Left lung (tissue), 10 donors: ENCODE measurements around the gene KRT33B. TPM values are rescaled to one million over a fixed set of nuclear protein-coding genes. Genes with fewer than 3 reads are reported as not detected.

Source experiments
- ATAC-seq: fragments of 200-7000 bp; cut with Tn5 transposase; one replicate; pipeline ENCODE4 v1.9.1; 2020; ENCODE audit warnings: moderate library complexity
- DNase-seq, 4 donors: peaks; one replicate each; pipeline ENCODE4 v3.0.0-alpha.2; 2013 to 2020
- H3K27ac ChIP-seq, 2 donors: fragments of 200-600 bp; sonication (generic) in 1 of 2; one replicate each; pipeline versions ENCODE4 v1.5.0 to v1.8.0; 2020 to 2021
- H3K27me3 ChIP-seq, 2 donors: fragments of 200-600 bp; sonication (generic) in 1 of 2; one replicate each; pipeline versions ENCODE4 v1.5.0 to v1.8.0; 2020 to 2021
- H3K36me3 ChIP-seq, 2 donors: fragments of 200-600 bp; sonication (generic) in 1 of 2; one replicate each; pipeline versions ENCODE4 v1.5.0 to v1.8.0; 2020 to 2021
- H3K4me1 ChIP-seq, 2 donors: fragments of 200-600 bp; one replicate each; pipeline ENCODE4 v1.8.0; 2021
- H3K4me3 ChIP-seq, 2 donors: fragments of 200-600 bp; sonication (generic) in 1 of 2; one replicate each; pipeline versions ENCODE4 v1.5.0 to v1.8.0; 2020 to 2021; ENCODE audit warnings: mild to moderate bottlenecking in 1 of 2
- H3K9me3 ChIP-seq, 2 donors: fragments of 200-600 bp; sonication (generic) in 1 of 2; one replicate each; pipeline versions ENCODE4 v1.5.0 to v1.8.0; 2020 to 2021
- CTCF ChIP-seq, 2 donors: fragments of 200-600 bp; sonication (generic) in 1 of 2; IDR thresholded peaks; one replicate each; pipeline versions ENCODE4 v1.5.0 to v1.8.0; 2021; ENCODE audit warnings: antibody characterized with exemption in 2 of 2
- intact Hi-C, 2 donors: fragments of 100-400 bp; cut with DNase I; formaldehyde crosslinking; loops; one replicate each; pipeline versions ENCODE4 v1.11.2 to v1.14.2; 2022
- polyA plus RNA-seq, 6 donors: library from polyadenylated mRNA; unstranded; fragments of 120-200 nt; gene quantifications; one replicate each; pipeline ENCODE4 v1.2.1, GENCODE V29; 2013; ENCODE audit not compliant: insufficient read length in 6 of 6
- total RNA-seq, 2 donors: library from RNA; stranded (reverse); fragmentation: NEBNext Ultra II Directional; extraction: Animal tissue kit (Norgen Biotek cat#: 25700); gene quantifications; one replicate each; pipeline ENCODE4 v1.2.1, GENCODE V29; 2021
- donor health status: DM: no; HTN: yes; CAD: no.
- donor health status: DM: no; HTN: no; CAD: no.

KRT33B gene
- total and polyA plus RNA-seq, 8 donors, result not detected

DNA sequence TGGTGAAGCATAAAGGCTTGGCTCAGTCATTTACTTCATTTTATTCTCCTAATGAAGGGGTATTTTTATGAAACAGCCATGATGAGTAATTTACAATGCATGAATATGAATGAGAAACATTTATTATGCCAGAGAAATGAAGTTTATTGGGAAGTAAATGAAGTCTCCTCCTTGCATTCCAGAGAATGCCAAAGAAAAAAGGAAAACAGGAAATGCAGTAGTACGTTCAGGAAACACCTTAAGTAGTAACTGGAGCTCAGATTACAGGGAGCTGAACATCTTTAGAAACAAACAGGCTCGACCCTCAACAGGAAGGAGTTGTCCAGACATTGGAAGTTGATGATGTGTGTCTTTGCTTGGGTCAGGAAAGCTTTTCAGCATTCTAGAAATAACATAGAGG, 7.9 kb upstream of the KRT33B start:
- H3K36me3 ChIP-seq, result no peaks in the 10 kb centered on the region
- H3K4me3 ChIP-seq, result no peak overlapping the region
- H3K9me3 ChIP-seq, result no peaks in the 10 kb centered on the region
- intact Hi-C loops, result no loop called here
- ATAC-seq (no peak), DNase-seq (no peak)
- no peak overlapping the region for H3K27ac ChIP-seq
- H3K4me1 ChIP-seq, result no peaks in the 10 kb centered on the region
- TF ChIP-seq CTCF (IDR thresholded peaks at IDR 0.05), result no peak
- peaks cover 0 to 5% of the 10 kb centered on the region in 2 donors for H3K27me3 ChIP-seq

DNA sequence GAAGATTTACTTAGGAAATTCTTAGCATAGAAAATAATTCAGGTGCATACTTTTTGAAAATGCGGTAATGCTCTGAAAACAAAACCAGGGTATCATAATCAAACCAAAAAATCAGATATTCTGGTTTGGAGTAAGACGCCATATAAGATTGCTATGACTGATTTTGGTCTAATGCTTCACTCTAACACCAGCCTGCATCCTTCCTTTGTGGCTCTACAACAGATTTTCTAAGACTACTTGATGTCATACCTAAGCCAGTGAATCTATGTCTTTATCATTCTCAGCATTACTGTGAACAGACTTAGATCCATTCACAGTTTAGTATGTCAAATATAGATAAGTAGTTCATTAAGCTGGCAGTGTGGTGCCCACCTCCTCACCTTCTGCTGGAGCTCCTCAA, 590 bp downstream of the KRT33B start:
- H3K9me3 ChIP-seq, result no peaks in the 10 kb centered on the region
- TF ChIP-seq CTCF (IDR thresholded peaks at IDR 0.05), result no peak
- H3K27ac ChIP-seq, result no peak overlapping the region
- no peak overlapping the region for H3K4me3 ChIP-seq
- intact Hi-C loops, result no loop called here
- DNase-seq (no peak), ATAC-seq (no peak)
- H3K27me3 ChIP-seq, result peaks cover 0 to 11% of the 10 kb centered on the region in 2 donors
- no peaks in the 10 kb centered on the region for H3K4me1 ChIP-seq
- H3K36me3 ChIP-seq, result no peaks in the 10 kb centered on the region

GRCh38 chr17:41367426-41368075, 2.1 kb downstream of the KRT33B start:
- no peaks in the 10 kb centered on the region for H3K9me3 ChIP-seq
- intact Hi-C loops, result no loop called here
- no peak for TF ChIP-seq CTCF (IDR thresholded peaks at IDR 0.05)
- H3K4me1 ChIP-seq, result no peaks in the 10 kb centered on the region
- peaks cover 0 to 11% of the 10 kb centered on the region in 2 donors for H3K27me3 ChIP-seq
- no peak overlapping the region for H3K27ac ChIP-seq
- peak; percentile 24 for ATAC-seq
- no peak for DNase-seq
- no peak overlapping the region for H3K4me3 ChIP-seq
- no peaks in the 10 kb centered on the region for H3K36me3 ChIP-seq

- no peaks in the 10 kb centered on the region for H3K9me3 ChIP-seq
- TF ChIP-seq CTCF (IDR thresholded peaks at IDR 0.05), result no peak
- intact Hi-C loops, result no loop called here
- no peak overlapping the region for H3K4me3 ChIP-seq
- no peaks in the 10 kb centered on the region for H3K36me3 ChIP-seq
- ATAC-seq, result no peak
- peaks cover 0 to 10% of the 10 kb centered on the region in 2 donors for H3K27me3 ChIP-seq
- no peak overlapping the region for H3K27ac ChIP-seq
- no peak for DNase-seq
- no peaks in the 10 kb centered on the region for H3K4me1 ChIP-seq
Measured at GRCh38 chr17:41366070-41366469, 3.5 kb downstream of the KRT33B start.

DNA sequence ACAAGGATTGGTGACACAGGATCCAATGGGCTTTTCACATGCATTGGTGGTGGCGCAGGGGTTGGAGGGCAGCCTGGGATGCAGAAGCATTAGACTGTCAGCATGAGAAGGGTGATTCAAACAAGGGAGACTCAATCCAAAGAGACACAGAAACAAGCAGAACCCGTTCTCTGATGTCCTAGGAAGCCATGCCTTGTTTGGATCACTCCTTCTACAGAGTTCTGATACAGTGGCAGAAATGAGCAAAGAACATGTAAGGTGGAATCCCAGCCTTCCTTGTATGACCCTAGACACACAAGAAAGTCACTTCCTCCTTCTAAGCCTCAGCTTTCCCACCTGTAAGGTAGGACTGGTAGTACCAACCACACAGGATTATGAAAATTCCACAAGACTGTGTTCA, 5.7 kb downstream of the KRT33B start:
- H3K36me3 ChIP-seq, result no peaks in the 10 kb centered on the region
- TF ChIP-seq CTCF (IDR thresholded peaks at IDR 0.05), result no peak
- no peak overlapping the region for H3K27ac ChIP-seq
- H3K9me3 ChIP-seq, result no peaks in the 10 kb centered on the region
- no peaks in the 10 kb centered on the region for H3K4me1 ChIP-seq
- intact Hi-C loops, result no loop called here
- ATAC-seq (no peak), DNase-seq (no peak)
- no peak overlapping the region for H3K4me3 ChIP-seq
- H3K27me3 ChIP-seq, result no peaks in the 10 kb centered on the region
